ENCODE results near the gene PDZD2. TPM values are rescaled to one million over a fixed set of nuclear protein-coding genes. Genes with fewer than 3 reads are reported as not detected.

The PDZD2 gene
- total RNA-seq, 4 donors from 2014 or later = 107 to 195 (median 123) TPM

DNA sequence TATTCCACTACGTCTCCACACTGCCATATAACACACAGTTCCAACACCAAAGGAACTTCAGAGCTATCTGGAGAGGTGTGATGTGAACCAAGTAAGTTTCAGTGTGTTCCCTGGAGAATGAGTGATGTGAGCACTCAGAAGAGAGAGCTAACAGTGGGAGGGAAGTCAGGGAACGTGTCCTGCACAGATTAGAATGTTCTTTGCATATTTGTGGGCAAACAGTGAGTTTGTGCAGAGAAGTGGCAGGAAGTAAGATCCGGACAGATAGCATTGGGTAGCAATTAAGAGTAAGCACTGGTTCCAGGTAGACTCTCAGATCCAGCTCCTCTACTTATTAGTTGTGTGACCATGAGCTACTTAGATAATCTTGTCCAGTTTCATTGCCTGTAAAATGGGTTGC, 206.4 kb downstream of the PDZD2 start:
- no peaks in the 10 kb centered on the region for H3K9me3 ChIP-seq
- 64% methylated on average over 3 of the region's 3 CpGs for WGBS
- H3K27ac ChIP-seq = no peak overlapping the region
- no peaks in the 10 kb centered on the region for H3K27me3 ChIP-seq
- no peak for DNase-seq (ENCODE audit: low spot score in 2 of 2)
- H3K4me3 ChIP-seq = no peak overlapping the region
- H3K4me1 ChIP-seq = no peaks in the 10 kb centered on the region
- H3K36me3 ChIP-seq = no peaks in the 10 kb centered on the region
- TF ChIP-seq POLR2A (IDR thresholded peaks at IDR 0.05) = no peak
- no peak for TF ChIP-seq EP300 (IDR thresholded peaks at IDR 0.05)

- 55% methylated on average over 1 of the region's 1 CpG for WGBS
- Histone ChIP-seq H3K27ac (no peak overlapping the region), H3K36me3 (no peaks in the 10 kb centered on the region), H3K27me3 (no peaks in the 10 kb centered on the region), H3K9me3 (no peaks in the 10 kb centered on the region), H3K4me3 (no peak overlapping the region), H3K4me1 (no peaks in the 10 kb centered on the region)
- DNase-seq (ENCODE audit: low spot score in 2 of 2) = no peak
- TF ChIP-seq POLR2AphosphoS5 (IDR thresholded peaks at IDR 0.05) (no peak), EP300 (IDR thresholded peaks at IDR 0.05) (no peak), POLR2A (IDR thresholded peaks at IDR 0.05) (no peak)
- TF ChIP-seq, protein P1, sequence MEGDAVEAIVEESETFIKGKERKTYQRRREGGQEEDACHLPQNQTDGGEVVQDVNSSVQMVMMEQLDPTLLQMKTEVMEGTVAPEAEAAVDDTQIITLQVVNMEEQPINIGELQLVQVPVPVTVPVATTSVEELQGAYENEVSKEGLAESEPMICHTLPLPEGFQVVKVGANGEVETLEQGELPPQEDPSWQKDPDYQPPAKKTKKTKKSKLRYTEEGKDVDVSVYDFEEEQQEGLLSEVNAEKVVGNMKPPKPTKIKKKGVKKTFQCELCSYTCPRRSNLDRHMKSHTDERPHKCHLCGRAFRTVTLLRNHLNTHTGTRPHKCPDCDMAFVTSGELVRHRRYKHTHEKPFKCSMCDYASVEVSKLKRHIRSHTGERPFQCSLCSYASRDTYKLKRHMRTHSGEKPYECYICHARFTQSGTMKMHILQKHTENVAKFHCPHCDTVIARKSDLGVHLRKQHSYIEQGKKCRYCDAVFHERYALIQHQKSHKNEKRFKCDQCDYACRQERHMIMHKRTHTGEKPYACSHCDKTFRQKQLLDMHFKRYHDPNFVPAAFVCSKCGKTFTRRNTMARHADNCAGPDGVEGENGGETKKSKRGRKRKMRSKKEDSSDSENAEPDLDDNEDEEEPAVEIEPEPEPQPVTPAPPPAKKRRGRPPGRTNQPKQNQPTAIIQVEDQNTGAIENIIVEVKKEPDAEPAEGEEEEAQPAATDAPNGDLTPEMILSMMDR (IDR thresholded peaks at IDR 0.05) = no peak
Observed at GRCh38 chr5:31846934-31847333, 208.0 kb downstream of the PDZD2 start.

DNA sequence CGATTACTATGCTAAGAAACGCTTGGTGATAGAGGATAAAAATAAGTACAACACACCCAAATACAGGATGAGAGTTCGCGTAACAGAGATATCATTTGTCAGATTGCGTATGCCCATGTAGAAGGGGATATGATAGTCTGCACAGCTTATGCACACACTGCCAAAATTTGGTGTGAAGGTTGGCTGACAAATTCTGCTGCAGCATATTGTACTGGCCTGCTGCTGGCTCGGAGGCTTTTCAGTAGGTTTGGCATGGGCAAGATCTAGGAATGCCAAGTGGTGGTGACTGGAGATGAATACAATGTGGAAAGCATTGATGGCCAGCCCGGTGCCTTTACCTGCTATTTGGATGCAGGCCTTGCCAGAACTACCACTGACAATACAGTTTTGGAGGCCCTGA, 208.4 kb downstream of the PDZD2 start:
- Histone ChIP-seq H3K27ac (no peak overlapping the region), H3K4me1 (no peaks in the 10 kb centered on the region), H3K27me3 (no peaks in the 10 kb centered on the region), H3K36me3 (no peaks in the 10 kb centered on the region), H3K9me3 (no peaks in the 10 kb centered on the region), H3K4me3 (no peak overlapping the region)
- DNase-seq (ENCODE audit: low spot score in 2 of 2) = no peak
- WGBS = 77% methylated on average over 7 of the region's 7 CpGs
- TF ChIP-seq POLR2AphosphoS5 (IDR thresholded peaks at IDR 0.05) = no peak
- TF ChIP-seq EP300 (IDR thresholded peaks at IDR 0.05) = no peak
- no peak for TF ChIP-seq POLR2A (IDR thresholded peaks at IDR 0.05)
- TF ChIP-seq, protein P1 (IDR thresholded peaks at IDR 0.05) = no peak

DNA sequence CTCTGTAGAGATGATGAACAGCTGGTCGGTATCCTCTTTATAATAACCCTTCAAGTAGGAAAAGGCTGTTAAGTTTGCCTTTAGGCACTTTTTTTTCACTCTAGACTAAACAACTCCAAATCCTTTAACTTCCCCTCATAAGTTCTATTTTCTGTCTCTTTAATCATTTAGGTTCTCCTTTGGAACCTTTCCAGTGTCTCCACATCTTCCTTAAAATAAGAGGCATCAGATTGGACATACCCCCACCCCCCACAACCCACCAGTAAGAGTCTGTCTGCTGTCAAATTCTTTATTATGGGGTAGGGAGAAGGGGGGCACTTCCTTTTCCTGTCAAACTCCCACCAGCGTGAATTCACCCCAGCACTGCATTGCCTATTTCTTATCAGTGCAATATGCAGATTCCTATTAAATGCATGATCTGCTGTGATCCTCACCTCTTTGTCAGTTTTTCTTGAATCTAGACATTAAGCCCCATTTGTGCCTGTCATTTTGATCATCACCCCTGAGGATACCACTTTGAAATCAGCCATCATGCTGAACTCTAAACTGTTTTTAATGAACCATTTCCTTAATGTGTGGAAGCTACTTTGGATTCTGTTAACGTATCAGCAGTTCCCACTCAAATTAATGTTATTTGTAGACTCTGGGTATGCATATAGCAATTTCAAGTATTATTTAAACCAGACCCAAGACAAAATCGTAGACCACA, 212.2 kb downstream of the PDZD2 start:
- no peaks in the 10 kb centered on the region for H3K9me3 ChIP-seq
- no peaks in the 10 kb centered on the region for H3K27me3 ChIP-seq
- H3K4me3 ChIP-seq = no peak overlapping the region
- 64% methylated on average over 4 of the region's 4 CpGs for WGBS
- no peak for DNase-seq (ENCODE audit: low spot score in 2 of 2)
- H3K4me1 ChIP-seq = peaks cover 26% of the 10 kb centered on the region
- no peak overlapping the region for H3K27ac ChIP-seq
- TF ChIP-seq POLR2AphosphoS5 (IDR thresholded peaks at IDR 0.05) (no peak), EP300 (IDR thresholded peaks at IDR 0.05) (no peak), POLR2A (IDR thresholded peaks at IDR 0.05) (no peak)
- TF ChIP-seq, protein P1 (IDR thresholded peaks at IDR 0.05) = no peak
- no peaks in the 10 kb centered on the region for H3K36me3 ChIP-seq

DNA sequence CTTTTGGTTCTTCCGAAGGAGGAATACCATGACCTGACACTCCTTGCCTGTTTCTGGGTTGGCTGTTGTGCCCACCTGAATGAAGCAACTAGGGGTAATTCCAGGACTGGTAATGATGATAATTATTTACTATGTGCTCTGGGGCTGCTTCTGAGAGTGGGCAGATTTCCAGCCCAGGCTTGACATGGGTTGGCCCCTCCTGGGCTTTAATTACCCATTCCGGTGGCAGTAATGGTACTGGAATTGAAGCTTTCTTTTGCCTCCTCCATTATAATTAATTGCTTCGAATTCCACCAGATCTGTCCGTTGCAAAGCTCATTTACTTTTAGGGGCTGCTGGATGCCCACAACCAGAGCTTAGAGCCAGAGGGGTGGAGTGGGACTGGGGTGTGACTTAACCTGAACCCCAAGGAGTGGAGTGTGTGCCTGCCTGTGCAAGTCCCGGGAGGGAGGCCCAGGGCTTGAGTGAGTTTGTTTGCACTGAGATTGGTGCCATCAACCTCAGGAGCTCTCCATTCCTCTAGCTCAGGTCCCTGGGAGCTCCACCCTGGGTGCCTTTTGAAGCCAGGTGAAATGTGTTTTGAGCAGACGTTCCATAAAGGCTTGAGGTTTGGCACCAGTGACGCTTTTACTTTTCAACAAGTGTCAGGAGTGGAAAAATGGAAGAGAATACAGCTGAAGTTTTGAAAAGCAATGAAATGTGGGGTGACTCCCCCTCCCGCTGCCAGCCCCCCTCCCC, 214.6 kb downstream of the PDZD2 start:
- Histone ChIP-seq H3K27me3 (no peaks in the 10 kb centered on the region), H3K4me3 (peak overlapping the region; percentile 78), H3K36me3 (no peaks in the 10 kb centered on the region), H3K27ac (peak overlapping the region; percentile 76), H3K4me1 (peaks cover 27% of the 10 kb centered on the region), H3K9me3 (peaks cover under 1% of the 10 kb centered on the region)
- TF ChIP-seq EP300 (IDR thresholded peaks at IDR 0.05) (no peak), POLR2A (IDR thresholded peaks at IDR 0.05) (no peak), POLR2AphosphoS5 (IDR thresholded peaks at IDR 0.05) (no peak)
- TF ChIP-seq, protein P1 (IDR thresholded peaks at IDR 0.05) = no peak
- no peak for DNase-seq (ENCODE audit: low spot score in 2 of 2)
- 53% methylated on average over 8 of the region's 8 CpGs for WGBS

All from suprapubic skin (tissue), 4 donors.